GM18505 (cell line): ENCODE measurements around the gene GRID2IP.

Experiments
- ATAC-seq: cut with Tn5 transposase; IDR thresholded peaks from one replicate; pipeline ENCODE4 v1.9.1; 2021; ENCODE audit not compliant: unreplicated experiment
- POLR2A ChIP-seq: IDR thresholded peaks from 4 replicates; pipeline ENCODE4 v1.6.1; 2011; ENCODE audit warnings: borderline replicate concordance; ENCODE audit not compliant: insufficient read depth, insufficient read length; ENCODE audit errors: extremely low read depth

GRID2IP gene

GRCh38 chr7:6448943-6449543, 102.2 kb downstream of the GRID2IP start:
- no peak for ATAC-seq
- no peak for TF ChIP-seq POLR2A

GRCh38 chr7:6447581-6448199, 103.6 kb downstream of the GRID2IP start, which contains the start of gene DAGLB:
Gene DAGLB (minus strand): TSS chr7:6447954. CDS start chr7:6447842, 112 bp downstream.
- peak; percentile 98 for TF ChIP-seq POLR2A
- ATAC-seq, result peak; percentile 83
